ENCODE results near the gene ITGB4.

Gene ITGB4

GRCh38 chr17:75764417-75764710, 43.1 kb downstream of the ITGB4 start:
- peak overlapping the region; percentile 83 for H3K9ac ChIP-seq (ENCODE audit: low read depth, low read length)
- H2AFZ ChIP-seq (ENCODE audit: low read depth, low read length) = peak overlapping the region; percentile 83
- DNase-seq = no peak
- no peaks in the 10 kb centered on the region for H3K9me3 ChIP-seq (ENCODE audit: insufficient read depth, low read length, severe bottlenecking)
- H3K4me3 ChIP-seq (ENCODE audit: low read depth in 1 of 2, low read length in 2 of 2) = peak overlapping the region; percentile 70 to 82
- H3K27ac ChIP-seq (ENCODE audit: low read length) = peak overlapping the region; percentile 73
- TF ChIP-seq EZH2 (IDR thresholded peaks at IDR 0.05; ENCODE audit: borderline replicate concordance, low read depth, low read length, severe bottlenecking) (no peak), CTCF (IDR thresholded peaks at IDR 0.05; ENCODE audit: borderline replicate concordance, extremely low read depth, low read length, poor library complexity, severe bottlenecking) (no peak)
- no peaks in the 10 kb centered on the region for H3K79me2 ChIP-seq (ENCODE audit: insufficient read depth, low read length)
- peak overlapping the region; percentile 99 for H3K4me2 ChIP-seq (ENCODE audit: insufficient read depth, low read length)
- peaks cover 22% of the 10 kb centered on the region for H3K4me1 ChIP-seq (ENCODE audit: insufficient read depth, low read length)
- no peaks in the 10 kb centered on the region for H3K27me3 ChIP-seq (ENCODE audit: insufficient read depth, low read length, poor library complexity)
- H4K20me1 ChIP-seq (ENCODE audit: insufficient read depth, low read length) = 0 out of 2 replicates have a peak, but pooled peaks cover 4% of the 10 kb centered on the region
- ATAC-seq (ENCODE audit: insufficient read depth, low read depth) = no peak; the same call in 1 of the 3 replicates
- H3K36me3 ChIP-seq (ENCODE audit: insufficient read depth, low read length) = peaks cover 7% of the 10 kb centered on the region; the same call in 1 of the 2 replicates

- H3K4me2 ChIP-seq (ENCODE audit: insufficient read depth, low read length) = peak within 1 kb of the TSS; percentile 99
- no peaks in the 10 kb centered on the region for H3K27me3 ChIP-seq (ENCODE audit: insufficient read depth, low read length, poor library complexity)
- H4K20me1 ChIP-seq (ENCODE audit: insufficient read depth, low read length) = 0 out of 2 replicates have a peak, but pooled peaks cover 4% of the 10 kb centered on the region
- no peaks in the 10 kb centered on the region for H3K9me3 ChIP-seq (ENCODE audit: insufficient read depth, low read length, severe bottlenecking)
- H3K36me3 ChIP-seq (ENCODE audit: insufficient read depth, low read length) = peaks cover 7% of the 10 kb centered on the region; the same call in 1 of the 2 replicates
- DNase-seq = peak; percentile 79
- peak; percentile 88 for ATAC-seq (ENCODE audit: insufficient read depth, low read depth)
- peak within 1 kb of the TSS; percentile 73 for H3K27ac ChIP-seq (ENCODE audit: low read length)
- H3K9ac ChIP-seq (ENCODE audit: low read depth, low read length) = peak within 1 kb of the TSS; percentile 83
- H3K79me2 ChIP-seq (ENCODE audit: insufficient read depth, low read length) = no peaks in the 10 kb centered on the region
- H3K4me1 ChIP-seq (ENCODE audit: insufficient read depth, low read length) = peaks cover 22% of the 10 kb centered on the region
- H2AFZ ChIP-seq (ENCODE audit: low read depth, low read length) = peak within 1 kb of the TSS; percentile 83
- peak within 1 kb of the TSS; percentile 70 to 82 for H3K4me3 ChIP-seq (ENCODE audit: low read depth in 1 of 2, low read length in 2 of 2)
- TF ChIP-seq CTCF (IDR thresholded peaks at IDR 0.05; ENCODE audit: borderline replicate concordance, extremely low read depth, low read length, poor library complexity, severe bottlenecking) (peak; percentile 69), EZH2 (IDR thresholded peaks at IDR 0.05; ENCODE audit: borderline replicate concordance, low read depth, low read length, severe bottlenecking) (no peak)
Observed at GRCh38 chr17:75764711-75765421, 43.6 kb downstream of the ITGB4 start, which contains the start of gene GALK1. Gene GALK1 (minus strand): TSS chr17:75765192. CDS start chr17:75765136, 56 bp downstream.

- Histone ChIP-seq H3K4me2 (ENCODE audit: insufficient read depth, low read length) (no peak overlapping the region), H3K4me3 (ENCODE audit: low read depth in 1 of 2, low read length in 2 of 2) (no peak overlapping the region), H3K27me3 (ENCODE audit: insufficient read depth, low read length, poor library complexity) (no peaks in the 10 kb centered on the region), H3K79me2 (ENCODE audit: insufficient read depth, low read length) (no peaks in the 10 kb centered on the region), H3K9me3 (ENCODE audit: insufficient read depth, low read length, severe bottlenecking) (no peaks in the 10 kb centered on the region), H3K4me1 (ENCODE audit: insufficient read depth, low read length) (peaks cover 22% of the 10 kb centered on the region), H3K9ac (ENCODE audit: low read depth, low read length) (no peak overlapping the region), H4K20me1 (ENCODE audit: insufficient read depth, low read length) (0 out of 2 replicates have a peak, but pooled peaks cover 4% of the 10 kb centered on the region), H2AFZ (ENCODE audit: low read depth, low read length) (no peak overlapping the region), H3K36me3 (ENCODE audit: insufficient read depth, low read length) (peaks cover 7% of the 10 kb centered on the region; the same call in 1 of the 2 replicates), H3K27ac (ENCODE audit: low read length) (no peak overlapping the region)
- ATAC-seq (ENCODE audit: insufficient read depth, low read depth) (no peak), DNase-seq (no peak)
- TF ChIP-seq EZH2 (IDR thresholded peaks at IDR 0.05; ENCODE audit: borderline replicate concordance, low read depth, low read length, severe bottlenecking) (no peak), CTCF (IDR thresholded peaks at IDR 0.05; ENCODE audit: borderline replicate concordance, extremely low read depth, low read length, poor library complexity, severe bottlenecking) (no peak)
Observed at GRCh38 chr17:75765981-75766380, 44.7 kb downstream of the ITGB4 start.
